HG03135 (cell line): ENCODE results near the gene MMP25.

Experiments used
- ATAC-seq: cut with Tn5 transposase; IDR thresholded peaks from one replicate; pipeline ENCODE4 v1.9.1; 2021; ENCODE audit warnings: mild to moderate bottlenecking, moderate library complexity; ENCODE audit not compliant: unreplicated experiment

The MMP25 gene, protein sequence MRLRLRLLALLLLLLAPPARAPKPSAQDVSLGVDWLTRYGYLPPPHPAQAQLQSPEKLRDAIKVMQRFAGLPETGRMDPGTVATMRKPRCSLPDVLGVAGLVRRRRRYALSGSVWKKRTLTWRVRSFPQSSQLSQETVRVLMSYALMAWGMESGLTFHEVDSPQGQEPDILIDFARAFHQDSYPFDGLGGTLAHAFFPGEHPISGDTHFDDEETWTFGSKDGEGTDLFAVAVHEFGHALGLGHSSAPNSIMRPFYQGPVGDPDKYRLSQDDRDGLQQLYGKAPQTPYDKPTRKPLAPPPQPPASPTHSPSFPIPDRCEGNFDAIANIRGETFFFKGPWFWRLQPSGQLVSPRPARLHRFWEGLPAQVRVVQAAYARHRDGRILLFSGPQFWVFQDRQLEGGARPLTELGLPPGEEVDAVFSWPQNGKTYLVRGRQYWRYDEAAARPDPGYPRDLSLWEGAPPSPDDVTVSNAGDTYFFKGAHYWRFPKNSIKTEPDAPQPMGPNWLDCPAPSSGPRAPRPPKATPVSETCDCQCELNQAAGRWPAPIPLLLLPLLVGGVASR

DNA sequence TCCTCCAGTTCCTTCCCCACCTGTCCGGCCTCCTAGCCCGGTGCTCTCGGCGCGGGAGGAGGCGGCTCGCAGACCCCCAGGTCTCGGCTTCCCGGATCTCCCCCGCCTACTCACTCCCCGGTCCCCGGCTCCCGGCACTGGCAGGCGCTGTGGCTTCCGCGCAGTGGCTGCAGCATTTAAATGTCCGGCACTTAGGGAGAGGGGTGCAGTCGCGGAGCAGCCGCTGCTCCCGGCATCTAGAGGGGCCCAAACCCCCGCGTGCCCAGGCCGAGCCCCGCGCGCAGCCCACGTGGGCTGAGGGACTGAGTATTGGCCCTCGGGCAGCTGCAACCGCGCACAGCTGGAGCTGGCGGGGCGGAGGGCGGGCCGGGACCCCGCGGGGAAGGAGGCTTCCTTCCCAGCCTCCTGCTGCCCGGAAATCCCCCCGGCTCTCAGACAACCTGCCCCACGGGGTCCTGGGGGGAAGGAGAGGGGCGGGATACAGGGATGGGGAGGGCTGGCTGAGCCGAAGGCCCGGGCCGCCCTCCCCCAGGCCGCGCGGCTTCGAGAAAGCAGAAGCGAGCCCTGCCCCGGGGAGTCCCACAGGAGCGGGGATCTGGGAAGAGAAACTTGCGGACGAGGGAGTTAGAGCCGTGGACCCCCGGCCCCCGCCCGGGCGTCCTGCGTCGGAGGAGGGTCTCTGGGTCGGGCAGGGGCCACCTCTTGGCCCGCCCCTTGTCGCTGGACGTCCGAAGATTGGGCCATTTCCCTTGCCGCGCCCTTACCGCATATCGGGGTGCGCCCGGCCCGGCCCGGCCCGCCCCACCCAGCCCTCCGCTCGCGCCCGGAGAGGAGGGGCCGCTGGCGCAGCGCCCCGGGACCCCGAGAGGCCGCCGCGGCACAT is at the start of gene MMP25:
MMP25 (plus strand) TSS at position 804 of the 883 bp plus-strand sequence. CDS start 357 bp downstream, outside the sequence.
- ATAC-seq = no peak

DNA sequence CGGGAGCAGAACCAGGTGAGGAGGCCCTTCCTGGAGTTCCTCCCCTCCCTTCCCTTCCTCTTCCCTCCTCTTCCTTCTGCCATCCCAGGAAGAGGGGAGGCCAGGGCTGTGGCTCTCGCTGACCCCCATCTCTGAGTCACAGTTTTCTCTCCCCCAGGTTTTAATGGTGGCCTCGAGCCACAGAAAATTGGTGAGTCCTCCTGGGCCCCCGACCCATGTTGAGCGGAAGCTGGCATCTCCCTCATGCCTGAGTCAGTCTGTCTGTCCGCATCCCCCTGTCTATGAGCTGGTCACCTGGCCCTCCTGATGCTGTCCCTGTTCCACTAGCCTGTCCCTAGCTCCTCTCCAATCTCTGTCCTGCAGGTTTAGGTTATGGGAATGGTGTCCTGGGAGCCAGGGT is 46.4 kb upstream of the MMP25 start:
- ATAC-seq = no peak

DNA sequence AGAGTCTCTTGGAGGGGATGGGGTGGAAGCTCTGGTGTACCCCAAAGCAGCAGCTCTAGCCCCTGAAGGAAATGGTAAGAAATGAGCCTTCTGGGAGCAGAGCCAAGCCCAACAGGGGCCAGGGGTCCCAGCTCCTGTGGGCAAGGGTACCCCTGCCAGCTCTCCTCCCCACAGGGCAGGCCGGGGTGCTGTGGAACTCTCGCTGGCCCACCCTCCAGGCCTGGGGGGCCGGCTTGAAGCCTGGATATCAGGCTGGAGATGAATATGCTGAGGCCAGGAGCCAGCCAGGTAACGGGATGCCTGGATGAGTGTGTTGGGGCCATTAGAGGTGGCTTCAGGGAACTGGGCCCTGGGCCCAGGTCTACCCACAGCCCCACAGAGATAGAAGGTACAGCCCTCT is 45.8 kb upstream of the MMP25 start:
- no peak for ATAC-seq

DNA sequence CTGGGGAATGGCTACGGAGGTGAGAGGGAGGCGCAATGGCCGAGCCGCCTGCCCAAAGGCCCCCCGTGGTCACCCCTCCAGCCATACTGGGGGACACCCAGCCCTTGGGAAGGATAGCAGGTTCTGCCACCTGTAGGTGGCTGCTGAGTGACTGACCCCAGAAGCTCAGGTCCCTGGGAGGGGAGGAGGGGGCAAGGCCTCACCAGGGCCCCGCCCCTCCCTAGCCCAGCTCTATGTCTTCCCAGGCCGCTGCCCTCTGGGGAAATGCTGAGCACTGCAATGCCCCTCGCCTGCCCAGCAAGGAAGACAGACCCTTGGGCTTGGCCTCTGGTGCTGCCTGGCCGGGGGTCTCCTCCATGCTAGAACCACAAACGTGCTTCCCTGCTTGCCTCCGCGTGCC is 45.0 kb upstream of the MMP25 start:
- ATAC-seq = no peak

DNA sequence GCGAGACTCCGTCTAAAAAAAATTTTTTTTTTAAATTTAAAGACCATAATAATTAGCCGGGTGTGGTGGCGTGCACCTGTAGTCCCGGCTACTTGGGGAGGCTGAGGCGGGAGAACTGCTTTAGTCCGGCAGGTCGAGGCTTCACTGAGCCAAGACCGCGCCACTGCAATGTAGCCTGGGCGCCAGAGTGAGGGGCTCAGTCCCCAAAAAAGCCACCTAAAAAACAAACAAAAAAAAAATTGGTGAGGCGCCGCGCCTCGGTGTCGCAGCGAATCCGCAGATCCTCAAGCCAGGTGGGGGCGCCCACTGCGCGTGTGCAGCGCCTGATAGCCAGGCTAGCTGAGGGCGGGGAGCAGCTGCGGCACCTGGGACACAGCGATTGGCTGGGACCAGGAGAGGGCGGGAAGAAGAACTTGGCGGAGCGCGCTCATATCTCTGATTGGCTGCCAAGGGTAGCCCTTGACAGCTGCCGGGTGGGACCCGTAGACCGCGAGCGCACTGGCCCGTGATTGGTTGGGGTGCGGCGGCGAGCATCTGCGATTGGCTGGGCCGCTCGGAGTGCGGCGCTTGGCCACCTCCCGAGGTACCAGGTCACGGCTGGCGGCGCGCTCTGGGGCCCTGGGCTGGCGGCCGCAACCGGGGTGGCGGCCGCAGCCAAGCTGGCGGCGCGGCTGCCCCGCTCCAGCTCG is 42.6 kb upstream of the MMP25 start:
- ATAC-seq = peak; percentile 89

DNA sequence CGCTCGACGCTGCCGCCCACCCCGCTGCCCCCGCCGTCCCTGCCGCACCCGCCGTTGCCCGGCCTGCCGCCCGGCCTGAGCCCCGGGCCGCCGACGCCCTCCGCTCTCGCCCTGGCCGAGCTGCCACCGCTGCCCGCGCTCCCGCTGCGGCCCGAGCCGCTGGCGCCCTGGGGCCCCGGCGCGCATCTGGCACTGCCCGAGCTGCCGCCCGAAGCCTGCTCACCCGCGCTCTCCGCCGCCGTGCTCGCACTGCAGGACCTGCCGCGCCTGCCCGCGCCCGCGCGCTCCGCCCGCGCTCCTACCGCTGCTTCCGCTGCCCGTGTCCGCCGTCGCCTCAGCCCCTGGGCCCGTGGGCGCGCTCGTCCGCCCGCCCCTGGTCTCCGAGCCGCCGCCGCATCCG is 42.0 kb upstream of the MMP25 start:
- ATAC-seq = peak; percentile 18

DNA sequence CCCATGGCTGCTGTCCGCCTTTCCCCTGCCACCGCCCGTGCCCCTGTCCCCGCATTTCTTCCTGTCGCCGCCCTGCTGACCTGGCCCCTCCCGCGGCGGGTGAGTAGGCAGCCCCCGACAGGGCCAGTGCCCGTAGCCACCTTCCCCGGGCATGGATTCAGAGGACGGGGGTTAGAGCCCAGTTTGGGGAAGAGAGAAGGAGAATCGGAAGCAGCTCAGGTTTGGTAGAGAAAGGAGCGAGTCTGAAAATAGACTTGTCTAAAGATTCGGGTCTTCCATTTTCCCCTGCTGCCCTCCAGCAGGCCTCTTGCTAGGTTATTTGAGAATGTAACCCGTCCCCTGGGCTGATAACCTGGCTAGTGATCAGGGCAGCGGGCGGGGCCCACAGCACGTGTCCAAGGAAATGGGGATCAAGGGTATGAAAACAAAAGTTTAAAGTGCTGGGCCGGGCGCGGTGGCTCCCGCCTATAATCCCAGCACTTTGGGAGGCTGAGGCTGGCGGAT is 41.5 kb upstream of the MMP25 start:
- ATAC-seq = no peak

DNA sequence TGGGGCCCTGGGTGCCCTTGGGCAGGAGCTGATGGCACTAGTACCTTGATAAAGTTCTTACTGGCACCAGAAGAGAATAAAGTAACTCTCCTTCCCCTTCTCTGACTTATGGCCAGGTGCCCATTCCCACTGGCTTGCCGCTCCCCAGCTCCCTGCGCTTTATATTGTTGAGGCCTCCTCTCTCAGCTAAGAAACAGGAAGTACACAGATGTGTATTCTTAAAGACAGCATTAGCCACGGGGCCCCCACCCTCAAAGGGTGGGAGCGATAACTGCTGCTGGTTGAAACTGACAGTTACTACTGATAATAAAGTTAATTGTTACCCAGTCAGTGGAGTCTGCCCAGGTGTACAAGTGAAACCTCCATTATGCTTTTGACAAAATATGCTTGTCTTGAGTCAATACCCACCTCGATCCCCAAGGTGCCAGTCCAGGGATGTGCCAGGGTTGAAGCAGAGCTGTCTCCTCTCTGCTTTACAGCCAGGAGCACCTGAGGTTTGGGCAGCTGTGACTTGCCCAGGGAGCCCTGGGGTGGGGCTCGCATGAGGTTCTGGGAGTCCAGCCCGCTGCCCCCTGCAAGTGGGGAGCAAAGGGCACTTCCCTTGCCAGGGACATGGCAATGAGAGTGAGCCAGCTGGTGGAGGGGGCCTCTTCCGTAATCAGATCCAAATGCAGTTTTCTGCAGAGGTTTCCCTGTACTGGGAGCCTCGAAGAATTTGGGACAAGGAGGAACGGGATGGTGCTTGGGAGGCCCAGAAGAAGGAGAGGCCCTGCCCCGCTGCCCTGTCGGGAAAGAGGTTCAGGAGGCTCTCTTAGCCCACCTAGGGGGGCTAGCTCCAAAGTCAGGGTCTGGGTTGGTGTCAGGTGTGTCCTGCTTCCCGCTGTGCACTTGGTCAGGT is 39.1 kb upstream of the MMP25 start:
- ATAC-seq = no peak

DNA sequence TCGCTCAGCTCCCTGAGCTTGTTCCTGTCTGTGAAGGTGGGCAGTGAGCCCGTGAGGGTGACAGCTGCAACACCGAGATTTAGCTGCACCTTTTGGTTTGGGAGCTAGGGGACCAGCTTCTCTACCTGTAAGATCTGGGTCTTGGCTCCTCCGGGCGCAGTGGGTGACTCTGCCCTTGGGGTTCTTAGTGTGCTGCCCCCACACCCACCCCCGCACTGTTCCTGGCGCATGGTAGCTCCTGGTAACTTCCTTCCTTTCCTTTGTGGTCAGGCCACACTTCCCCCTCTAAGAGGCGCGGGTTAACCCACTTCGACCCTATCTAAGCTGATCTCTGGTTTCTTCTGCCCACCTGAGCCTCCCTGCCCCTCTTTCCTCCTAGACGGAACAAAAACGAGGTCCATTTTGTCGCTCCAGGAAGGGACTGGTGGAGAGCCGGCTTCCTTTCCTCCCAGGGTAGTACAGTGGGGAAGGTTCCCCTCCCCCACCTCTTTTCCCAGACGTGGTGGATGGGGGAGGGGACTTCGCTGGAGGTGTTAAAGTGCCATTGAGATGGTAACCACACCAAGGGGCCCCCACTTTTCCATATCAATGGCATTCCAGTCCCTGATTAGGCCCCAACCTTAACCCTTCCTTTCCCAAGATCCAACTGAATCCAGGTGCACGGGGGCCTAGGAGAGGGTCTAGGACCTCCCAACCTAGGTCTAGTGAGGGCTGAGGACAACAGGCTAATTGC is 38.2 kb upstream of the MMP25 start:
- no peak for ATAC-seq

DNA sequence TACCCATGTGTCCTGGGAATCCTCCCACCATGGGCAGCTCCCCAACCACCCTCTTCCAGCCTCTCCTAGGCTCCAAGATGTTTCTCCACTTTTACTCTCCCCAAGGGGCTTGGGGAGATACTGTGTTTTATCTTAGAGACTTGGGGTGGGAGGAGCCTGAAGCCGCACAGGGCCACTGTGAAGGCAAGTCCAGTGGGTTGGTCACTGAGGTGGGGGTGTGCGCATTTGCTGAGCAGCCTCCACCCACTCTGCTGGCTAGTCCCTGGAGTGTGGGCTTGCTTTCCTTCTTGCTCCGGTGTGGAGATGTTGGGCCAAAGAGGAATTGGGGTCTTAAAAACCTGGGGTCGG is 37.7 kb upstream of the MMP25 start:
- no peak for ATAC-seq

DNA sequence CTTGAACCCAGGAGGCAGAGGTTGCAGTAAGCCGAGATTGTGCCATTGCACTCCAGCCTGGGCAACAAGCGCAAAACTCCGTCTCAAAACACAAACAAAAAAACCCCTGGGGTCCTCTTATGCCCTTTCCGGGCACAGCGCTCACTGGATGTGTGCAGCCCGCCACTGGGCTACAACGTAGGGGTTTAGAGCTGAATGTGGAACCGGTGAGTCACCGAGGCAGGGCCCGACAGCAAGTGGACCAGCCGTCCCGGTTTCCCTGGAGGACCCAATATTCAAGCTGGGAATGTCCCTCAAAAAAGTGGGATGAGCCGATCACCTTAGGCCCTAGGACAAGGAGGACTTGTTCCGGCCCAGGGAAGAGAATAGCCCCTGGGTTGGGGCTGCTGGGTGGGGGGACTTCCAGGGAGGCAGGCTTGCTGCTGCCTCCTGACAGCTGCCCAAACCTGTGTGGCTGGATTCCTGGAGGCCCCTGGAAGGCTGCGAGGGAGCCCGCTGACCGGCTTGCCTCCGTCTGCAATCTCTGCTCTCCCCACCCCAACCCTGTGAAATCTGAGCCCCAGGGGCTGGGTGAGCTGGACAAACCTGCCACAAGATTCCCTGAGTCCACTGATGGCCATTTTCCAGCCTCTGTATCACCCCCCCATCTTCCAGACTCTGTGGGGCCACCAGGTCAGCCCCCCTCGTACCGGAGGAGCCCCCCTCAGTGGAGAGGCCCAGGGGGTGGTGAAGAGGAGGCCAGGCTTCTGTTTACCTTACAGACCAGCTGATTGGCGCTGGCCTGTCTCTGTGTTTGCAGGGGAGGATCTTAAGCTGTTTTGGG is 36.6 kb upstream of the MMP25 start:
- no peak for ATAC-seq

DNA sequence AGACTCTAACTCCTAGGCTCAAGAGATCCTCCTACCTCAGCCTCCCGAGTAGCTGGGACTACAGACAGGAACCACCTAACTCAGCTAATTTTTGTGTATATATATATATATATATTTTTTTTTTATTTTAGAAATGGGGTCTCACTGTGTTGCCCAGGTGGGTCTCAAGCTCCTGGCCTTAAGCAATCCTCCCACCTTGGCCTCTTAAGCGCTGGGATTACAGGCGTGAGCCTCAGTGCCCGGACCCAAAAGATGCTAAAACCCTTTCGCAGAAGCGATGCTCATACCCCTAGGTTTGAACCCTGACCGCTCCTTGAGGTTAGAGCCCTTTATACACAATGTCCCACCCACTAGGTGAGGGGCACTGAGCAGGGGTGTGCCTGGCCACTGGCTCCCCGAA is 35.9 kb upstream of the MMP25 start:
- ATAC-seq = no peak

DNA sequence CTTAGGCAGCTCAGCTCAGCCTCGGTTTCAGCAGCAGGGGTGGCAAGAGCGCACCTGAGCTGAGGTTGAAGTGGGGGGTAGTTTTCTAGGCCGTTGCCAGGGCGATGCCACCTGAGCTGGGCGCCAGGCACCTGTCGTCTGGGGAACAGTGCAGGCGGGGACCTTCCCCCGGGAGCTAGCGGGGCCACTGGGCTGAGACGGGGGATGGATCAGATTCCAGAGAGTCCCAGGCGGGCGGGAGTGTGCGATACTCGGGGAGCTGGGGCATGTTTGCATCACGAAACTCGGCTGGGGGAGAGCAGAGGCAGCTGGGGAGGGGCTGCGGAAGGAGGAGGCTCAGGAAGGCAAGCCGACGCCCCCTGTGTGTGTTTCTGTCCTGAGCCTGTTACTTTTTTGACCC is 34.1 kb upstream of the MMP25 start:
- no peak for ATAC-seq

DNA sequence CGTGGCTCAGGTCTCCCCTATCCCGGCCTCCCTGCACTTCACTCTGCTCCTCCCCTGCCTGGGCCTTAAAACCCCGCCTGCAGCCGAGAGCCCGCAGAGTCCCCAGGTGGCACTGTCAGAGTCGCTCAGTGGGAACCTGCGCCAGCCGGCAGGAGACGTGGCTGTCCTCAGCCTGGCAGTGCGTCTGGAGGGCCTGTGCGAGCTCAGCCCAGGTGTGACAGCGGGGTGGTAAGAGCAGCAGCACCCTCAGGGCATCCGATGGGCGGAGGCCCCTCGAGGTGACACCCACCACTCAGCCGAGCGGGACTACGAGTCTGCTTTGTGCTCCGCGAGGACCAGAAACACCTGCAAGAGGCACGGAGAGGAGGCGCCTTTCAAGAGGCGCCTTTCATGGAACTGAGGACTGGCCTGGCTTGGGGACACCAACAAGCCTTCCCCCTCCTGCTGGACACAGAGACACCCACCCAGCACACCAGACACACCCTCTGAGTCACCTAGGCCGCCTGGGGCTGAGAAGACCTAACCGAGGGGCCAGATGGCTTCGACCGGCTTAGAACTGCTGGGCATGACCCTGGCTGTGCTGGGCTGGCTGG is 33.4 kb upstream of the MMP25 start, which contains the start of gene CLDN9:
CLDN9 (plus strand) TSS at position 96 of the 593 bp plus-strand sequence; CDS start at position 536, 440 bp downstream.
- ATAC-seq = no peak

DNA sequence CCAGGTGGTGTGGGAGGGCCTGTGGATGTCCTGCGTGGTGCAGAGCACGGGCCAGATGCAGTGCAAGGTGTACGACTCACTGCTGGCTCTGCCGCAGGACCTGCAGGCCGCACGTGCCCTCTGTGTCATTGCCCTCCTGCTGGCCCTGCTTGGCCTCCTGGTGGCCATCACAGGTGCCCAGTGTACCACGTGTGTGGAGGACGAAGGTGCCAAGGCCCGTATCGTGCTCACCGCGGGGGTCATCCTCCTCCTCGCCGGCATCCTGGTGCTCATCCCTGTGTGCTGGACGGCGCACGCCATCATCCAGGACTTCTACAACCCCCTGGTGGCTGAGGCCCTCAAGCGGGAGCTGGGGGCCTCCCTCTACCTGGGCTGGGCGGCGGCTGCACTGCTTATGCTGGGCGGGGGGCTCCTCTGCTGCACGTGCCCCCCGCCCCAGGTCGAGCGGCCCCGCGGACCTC is 32.8 kb upstream of the MMP25 start:
- ATAC-seq = no peak

DNA sequence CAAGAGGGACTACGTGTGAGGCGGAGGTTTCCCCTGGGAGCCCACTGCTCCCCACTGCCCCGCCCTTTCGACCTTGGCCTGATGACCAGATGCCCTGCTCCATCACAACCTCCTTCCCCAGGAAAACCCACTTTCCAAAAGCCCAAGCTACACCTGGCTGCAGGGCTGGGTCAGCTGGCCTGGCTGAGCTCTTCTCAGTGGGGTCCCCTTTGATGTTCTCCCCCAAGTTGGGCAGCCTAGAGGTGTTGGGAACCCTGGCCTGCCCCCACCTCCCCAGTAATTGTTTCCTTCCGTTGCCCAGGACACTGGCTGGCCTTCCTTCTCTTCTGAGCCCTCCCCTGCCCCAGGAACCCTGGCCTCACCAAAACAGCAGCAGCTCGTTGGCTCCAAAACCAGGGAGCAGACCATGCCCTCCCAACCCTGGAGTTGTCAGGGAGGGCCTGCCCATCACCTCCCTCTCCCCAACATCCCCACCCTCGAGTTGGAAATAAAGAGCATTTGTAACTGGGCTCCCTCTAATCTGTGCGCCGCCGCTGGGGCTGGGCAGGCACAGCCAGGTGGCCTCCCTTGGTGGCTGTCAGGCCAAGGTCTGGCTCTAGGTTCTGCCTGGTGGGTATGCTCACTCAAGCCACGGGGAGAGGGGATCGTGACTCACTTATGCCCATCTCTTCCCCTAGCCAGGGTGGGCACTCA is 32.2 kb upstream of the MMP25 start:
- ATAC-seq = no peak

DNA sequence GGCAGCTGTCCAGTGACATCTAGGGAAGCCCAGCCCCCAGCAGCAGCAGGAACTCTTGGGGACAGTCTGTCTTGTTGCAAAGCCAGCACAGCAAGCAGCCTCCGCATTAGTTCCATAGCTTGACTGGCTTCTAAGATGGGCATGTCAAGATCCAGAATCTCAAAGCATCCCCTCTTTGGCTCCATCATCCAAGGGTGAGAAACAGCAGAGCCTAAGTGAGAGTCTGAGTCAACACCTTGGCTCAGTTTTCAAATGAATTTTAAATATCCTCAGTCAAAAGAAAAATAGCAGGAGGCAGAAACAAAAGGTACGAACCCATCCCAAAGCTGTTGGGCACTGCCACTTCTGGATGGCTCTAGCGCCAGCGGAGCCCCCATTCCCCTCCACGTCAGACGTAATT is 31.4 kb upstream of the MMP25 start:
- ATAC-seq = no peak
